ENCODE data around the gene NADSYN1. TPM values are rescaled to one million over a fixed set of nuclear protein-coding genes. Genes with fewer than 3 reads are reported as not detected.

NADSYN1 gene
- total and polyA plus RNA-seq, 4 donors = 22.7 to 137 (median 70.2) TPM

GRCh38 chr11:71452199-71453036 is 585 bp upstream of the NADSYN1 start:
- ATAC-seq (ENCODE audit: low FRiP score) (no peak), DNase-seq (peak; percentile 79 to 80)
- Histone ChIP-seq H3K27me3 (ENCODE audit: control insufficient read depth in 1 of 2, insufficient read depth in 2 of 2, low read length in 1 of 2) (no peaks in the 10 kb centered on the region), H3K27ac (ENCODE audit: low read depth in 1 of 2, low read length in 2 of 2) (peak overlapping the region in 1 of 2 donors; percentile 69), H3K4me3 (ENCODE audit: low read length in 2 of 2) (peak overlapping the region; percentile 64 to 71), H3K4me1 (ENCODE audit: control insufficient read depth in 1 of 2, insufficient read depth in 2 of 2, low read length in 2 of 2) (no peaks in the 10 kb centered on the region), H3K36me3 (ENCODE audit: control insufficient read depth in 1 of 2, insufficient read depth in 2 of 2, low read length in 1 of 2) (no peaks in the 10 kb centered on the region), H3K9me3 (ENCODE audit: control insufficient read depth, low read length) (no peaks in the 10 kb centered on the region)
- intact Hi-C loops (cut with DNase I) = loop anchor here in 1 of 2 donors (5.0 kb wide), 1 partner anchor 150 kb away; no protein-coding TSS in a partner anchor
- 3% methylated on average over 40 of the region's 40 CpGs for WGBS, 2 donors

- WGBS, 2 donors = 65 to 72% methylated on average over 7 of the region's 7 CpGs
These were observed 908 bp downstream of the NADSYN1 start for GRCh38 chr11:71453918-71454304.

DNA sequence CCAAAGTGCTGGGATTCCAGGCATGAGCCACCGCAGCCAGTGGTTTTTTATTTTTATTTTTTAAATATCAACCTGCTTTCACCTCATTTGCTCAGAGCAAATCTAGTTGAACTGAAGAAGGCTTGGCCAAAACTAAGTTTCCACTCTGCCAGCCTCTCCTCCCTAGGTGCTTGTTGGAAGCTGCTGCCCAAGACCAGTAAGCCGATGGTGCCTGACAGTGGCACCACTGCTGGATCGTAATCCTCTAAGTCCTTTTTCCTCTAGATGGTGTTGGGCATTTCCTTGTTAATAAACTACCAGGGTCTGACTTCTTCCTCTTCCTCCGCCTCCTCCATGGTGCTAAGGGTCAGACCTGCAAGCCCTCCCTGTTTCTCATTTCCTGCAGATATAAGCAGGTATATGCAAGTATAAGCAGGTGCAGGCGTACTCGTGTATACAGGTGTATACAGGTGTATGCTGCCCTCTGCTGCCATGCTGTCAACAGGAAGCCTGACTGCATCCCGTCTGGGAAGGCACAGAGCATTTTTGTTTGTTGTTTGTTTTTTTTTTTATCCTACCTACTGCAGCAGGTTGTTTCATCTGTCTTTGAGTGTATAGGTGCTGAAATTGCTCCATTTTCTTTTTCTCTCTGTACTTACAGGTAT is 1.6 kb downstream of the NADSYN1 start:
- 72 to 80% methylated on average over 7 of the region's 7 CpGs for WGBS, 2 donors
- H3K27ac ChIP-seq (ENCODE audit: low read depth in 1 of 2, low read length in 2 of 2) = no peak overlapping the region
- DNase-seq (peak in 1 of 2 donors; percentile 29), ATAC-seq (ENCODE audit: low FRiP score) (no peak)
- intact Hi-C loops (cut with DNase I) = loop anchor here in 1 of 2 donors (5.0 kb wide), 1 partner anchor 152 kb away; no protein-coding TSS in a partner anchor
- no peak overlapping the region for H3K4me3 ChIP-seq (ENCODE audit: low read length in 2 of 2)
- H3K36me3 ChIP-seq (ENCODE audit: control insufficient read depth in 1 of 2, insufficient read depth in 2 of 2, low read length in 1 of 2) = no peaks in the 10 kb centered on the region
- no peaks in the 10 kb centered on the region for H3K9me3 ChIP-seq (ENCODE audit: control insufficient read depth, low read length)
- no peaks in the 10 kb centered on the region for H3K27me3 ChIP-seq (ENCODE audit: control insufficient read depth in 1 of 2, insufficient read depth in 2 of 2, low read length in 1 of 2)
- H3K4me1 ChIP-seq (ENCODE audit: control insufficient read depth in 1 of 2, insufficient read depth in 2 of 2, low read length in 2 of 2) = no peaks in the 10 kb centered on the region

More at GRCh38 chr11:71453918-71454304, 908 bp downstream of the NADSYN1 start:
- H3K27me3 ChIP-seq (ENCODE audit: control insufficient read depth in 1 of 2, insufficient read depth in 2 of 2, low read length in 1 of 2) = no peaks in the 10 kb centered on the region
- no peak overlapping the region for H3K27ac ChIP-seq (ENCODE audit: low read depth in 1 of 2, low read length in 2 of 2)
- no peaks in the 10 kb centered on the region for H3K36me3 ChIP-seq (ENCODE audit: control insufficient read depth in 1 of 2, insufficient read depth in 2 of 2, low read length in 1 of 2)
- DNase-seq = no peak
- H3K4me1 ChIP-seq (ENCODE audit: control insufficient read depth in 1 of 2, insufficient read depth in 2 of 2, low read length in 2 of 2) = no peaks in the 10 kb centered on the region
- ATAC-seq (ENCODE audit: low FRiP score) = no peak
- intact Hi-C loops (cut with DNase I) = loop anchor here in 1 of 2 donors (5.0 kb wide), 1 partner anchor 152 kb away; no protein-coding TSS in a partner anchor
- no peaks in the 10 kb centered on the region for H3K9me3 ChIP-seq (ENCODE audit: control insufficient read depth, low read length)
- peak overlapping the region in 1 of 2 donors; percentile 91 for H3K4me3 ChIP-seq (ENCODE audit: low read length in 2 of 2)

- H3K4me1 ChIP-seq (ENCODE audit: control insufficient read depth in 1 of 2, insufficient read depth in 2 of 2, low read length in 2 of 2) = no peaks in the 10 kb centered on the region
- peaks cover 0 to 1% of the 10 kb centered on the region in 2 donors for H3K36me3 ChIP-seq (ENCODE audit: control insufficient read depth in 1 of 2, insufficient read depth in 2 of 2, low read length in 1 of 2)
- WGBS, 2 donors = 89 to 95% methylated on average over 8 of the region's 8 CpGs
- intact Hi-C loops (cut with DNase I) = no loop called here
- ATAC-seq (ENCODE audit: low FRiP score) = no peak
- no peak overlapping the region for H3K27ac ChIP-seq (ENCODE audit: low read depth in 1 of 2, low read length in 2 of 2)
- no peaks in the 10 kb centered on the region for H3K27me3 ChIP-seq (ENCODE audit: control insufficient read depth in 1 of 2, insufficient read depth in 2 of 2, low read length in 1 of 2)
- no peaks in the 10 kb centered on the region for H3K9me3 ChIP-seq (ENCODE audit: control insufficient read depth, low read length)
- peak in 1 of 2 donors; percentile 29 for DNase-seq
- H3K4me3 ChIP-seq (ENCODE audit: low read length in 2 of 2) = no peak overlapping the region
These were observed 3.3 kb downstream of the NADSYN1 start for GRCh38 chr11:71456294-71456693.

DNA sequence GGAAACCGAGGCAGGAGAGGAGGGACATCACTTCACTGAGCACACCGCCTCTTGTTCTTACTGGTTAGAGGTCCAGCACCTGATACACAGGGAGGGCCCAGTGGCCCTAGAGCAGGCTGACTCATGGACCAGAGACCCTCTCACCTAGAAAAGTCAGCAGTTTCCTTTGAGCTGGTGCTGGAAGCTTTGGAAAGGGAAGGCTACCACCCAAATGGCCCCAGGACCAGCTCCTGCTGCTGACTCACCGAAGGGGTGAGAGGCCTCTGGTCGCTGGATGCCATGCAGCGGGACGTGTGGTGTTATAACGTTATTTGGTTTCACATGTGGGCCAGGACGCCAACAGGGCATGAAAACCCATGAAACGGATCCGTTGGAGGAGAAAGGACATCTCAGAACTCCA is 3.8 kb downstream of the NADSYN1 start:
- Histone ChIP-seq H3K4me1 (ENCODE audit: control insufficient read depth in 1 of 2, insufficient read depth in 2 of 2, low read length in 2 of 2) (no peaks in the 10 kb centered on the region), H3K4me3 (ENCODE audit: low read length in 2 of 2) (no peak overlapping the region), H3K36me3 (ENCODE audit: control insufficient read depth in 1 of 2, insufficient read depth in 2 of 2, low read length in 1 of 2) (peaks cover 0 to 1% of the 10 kb centered on the region in 2 donors), H3K9me3 (ENCODE audit: control insufficient read depth, low read length) (no peaks in the 10 kb centered on the region), H3K27me3 (ENCODE audit: control insufficient read depth in 1 of 2, insufficient read depth in 2 of 2, low read length in 1 of 2) (no peaks in the 10 kb centered on the region), H3K27ac (ENCODE audit: low read depth in 1 of 2, low read length in 2 of 2) (no peak overlapping the region)
- DNase-seq = peak in 1 of 2 donors; percentile 13
- intact Hi-C loops (cut with DNase I) = no loop called here
- 95 to 96% methylated on average over 10 of the region's 10 CpGs for WGBS, 2 donors
- ATAC-seq (ENCODE audit: low FRiP score) = no peak

DNA sequence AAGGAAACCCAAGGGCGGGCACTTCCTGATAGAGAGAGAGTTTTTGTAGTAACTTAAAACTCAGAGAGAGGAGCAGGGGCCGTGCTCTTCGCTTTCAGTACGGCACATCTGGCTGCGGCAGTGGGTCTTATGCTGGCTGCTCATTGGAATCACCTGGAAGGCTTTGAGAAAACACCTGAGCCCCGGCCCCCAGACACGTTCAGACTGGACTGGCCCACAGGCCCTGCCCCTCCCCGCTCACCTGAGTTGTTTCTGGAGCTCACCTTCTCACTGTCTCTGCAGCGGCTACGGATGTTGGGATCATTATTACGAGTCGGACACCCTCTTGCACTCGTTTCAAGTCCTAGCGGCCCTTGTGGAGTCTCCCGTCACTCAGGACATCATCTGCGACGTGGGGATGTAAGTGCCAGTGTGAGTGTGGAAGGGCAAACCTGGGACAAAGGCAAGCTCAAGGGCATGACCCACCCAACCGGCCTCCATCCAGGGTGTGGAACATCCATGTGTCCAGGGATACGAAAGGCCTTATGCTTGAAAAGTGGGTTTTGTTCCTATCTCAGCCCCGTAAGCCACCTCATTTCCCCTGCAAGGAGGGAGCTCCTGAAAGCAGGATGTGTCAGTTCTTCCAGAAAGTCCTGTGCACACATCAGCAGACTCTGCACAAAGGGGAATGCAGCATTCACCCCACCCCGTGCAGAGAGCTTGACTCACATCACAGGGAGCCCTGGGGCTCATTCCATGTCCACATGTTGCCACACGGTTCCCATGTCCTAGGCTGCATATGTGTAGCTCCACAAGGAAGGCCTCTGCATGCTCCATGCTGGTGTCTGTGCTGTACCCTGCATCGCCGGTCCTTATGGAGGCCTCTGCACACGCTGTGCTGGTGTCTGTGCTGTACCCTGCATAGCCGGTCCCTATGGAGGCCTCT is 5.4 kb downstream of the NADSYN1 start:
- no peak for ATAC-seq (ENCODE audit: low FRiP score)

GRCh38 chr11:71459076-71459766 is 6.2 kb downstream of the NADSYN1 start:
- DNase-seq (peak; percentile 24 to 38), ATAC-seq (ENCODE audit: low FRiP score) (no peak)
- H3K27ac ChIP-seq (ENCODE audit: low read depth in 1 of 2, low read length in 2 of 2) = no peak overlapping the region
- H3K4me3 ChIP-seq (ENCODE audit: low read length in 2 of 2) = no peak overlapping the region
- WGBS, 2 donors = 90% methylated on average over 23 of the region's 23 CpGs
- H3K9me3 ChIP-seq (ENCODE audit: control insufficient read depth, low read length) = no peaks in the 10 kb centered on the region
- H3K27me3 ChIP-seq (ENCODE audit: control insufficient read depth in 1 of 2, insufficient read depth in 2 of 2, low read length in 1 of 2) = no peaks in the 10 kb centered on the region
- intact Hi-C loops (cut with DNase I) = no loop called here
- H3K36me3 ChIP-seq (ENCODE audit: control insufficient read depth in 1 of 2, insufficient read depth in 2 of 2, low read length in 1 of 2) = peaks cover 0 to 3% of the 10 kb centered on the region in 2 donors
- H3K4me1 ChIP-seq (ENCODE audit: control insufficient read depth in 1 of 2, insufficient read depth in 2 of 2, low read length in 2 of 2) = no peaks in the 10 kb centered on the region

More for the DNA sequence above, 5.4 kb downstream of the NADSYN1 start:
- Histone ChIP-seq H3K4me3 (ENCODE audit: low read length in 2 of 2) (no peak overlapping the region), H3K9me3 (ENCODE audit: control insufficient read depth, low read length) (no peaks in the 10 kb centered on the region), H3K27ac (ENCODE audit: low read depth in 1 of 2, low read length in 2 of 2) (no peak overlapping the region), H3K4me1 (ENCODE audit: control insufficient read depth in 1 of 2, insufficient read depth in 2 of 2, low read length in 2 of 2) (no peaks in the 10 kb centered on the region), H3K36me3 (ENCODE audit: control insufficient read depth in 1 of 2, insufficient read depth in 2 of 2, low read length in 1 of 2) (peaks cover 0 to 1% of the 10 kb centered on the region in 2 donors), H3K27me3 (ENCODE audit: control insufficient read depth in 1 of 2, insufficient read depth in 2 of 2, low read length in 1 of 2) (no peaks in the 10 kb centered on the region)
- peak; percentile 33 to 70 for DNase-seq
- 94% methylated on average over 26 of the region's 26 CpGs for WGBS, 2 donors
- intact Hi-C loops (cut with DNase I) = no loop called here
